Karpas-422 (cell line): ENCODE data around the gene NRIP3. TPM values are rescaled to one million over a fixed set of nuclear protein-coding genes. Genes with fewer than 3 reads are reported as not detected.
"Not testable (repeated sequence)": the region's sequence is repeated elsewhere in the genome, so short reads cannot be mapped to it uniquely, and the experiment has no call there.

ENCODE experiments used
- DNase-seq: peaks from one replicate; pipeline ENCODE4 v3.0.0-alpha.2; 2015
- H2AFZ ChIP-seq: fragments of 200-600 bp; sonication (generic); 2 replicates; pipeline ENCODE4 v1.6.1; 2014; ENCODE audit warnings: antibody characterized with exemption, low read length, mixed read lengths
- H3K27ac ChIP-seq: fragments of 200-600 bp; sonication (generic); 2 replicates; pipeline ENCODE4 v1.5.1; 2014; ENCODE audit warnings: mild to moderate bottlenecking, low read length, moderate library complexity
- H3K27me3 ChIP-seq: fragments of 200-600 bp; sonication (generic); 2 replicates; pipeline ENCODE4 v1.6.1; 2014; ENCODE audit warnings: low read length, mixed read lengths
- H3K36me3 ChIP-seq: fragments of 200-600 bp; sonication (generic); 2 replicates; pipeline ENCODE4 v1.6.1; 2014; ENCODE audit warnings: low read length, mixed read lengths; ENCODE audit not compliant: insufficient read depth
- H3K4me1 ChIP-seq: fragments of 200-600 bp; sonication (generic); 2 replicates; pipeline ENCODE4 v1.6.1; 2014; ENCODE audit warnings: mild to moderate bottlenecking, low read length, mixed read lengths
- H3K4me2 ChIP-seq: fragments of 200-600 bp; sonication (generic); 2 replicates; pipeline ENCODE4 v1.6.1; 2014; ENCODE audit warnings: low read length, low read depth, mild to moderate bottlenecking; ENCODE audit not compliant: poor library complexity, severe bottlenecking
- H3K4me3 ChIP-seq: fragments of 200-600 bp; sonication (generic); 2 replicates; pipeline ENCODE4 v1.5.1; 2014; ENCODE audit warnings: mild to moderate bottlenecking, antibody characterized with exemption, low read length, mixed read lengths
- H3K79me2 ChIP-seq: fragments of 200-600 bp; sonication (generic); 2 replicates; pipeline ENCODE4 v1.6.1; 2014; ENCODE audit warnings: mild to moderate bottlenecking, low read length, mixed read lengths
- H3K9ac ChIP-seq: fragments of 200-600 bp; sonication (generic); 2 replicates; pipeline ENCODE4 v1.6.0; 2014; ENCODE audit warnings: low read length
- H3K9me2 ChIP-seq: fragments of 200-600 bp; sonication (generic), shearing (Covaris generic); replicated peaks from 2 replicates; pipeline ENCODE4 v1.6.0; 2014; ENCODE audit warnings: mild to moderate bottlenecking, low read length, moderate library complexity; ENCODE audit not compliant: insufficient read depth
- H3K9me3 ChIP-seq: fragments of 300-700, 200-600 bp; sonication (generic); 2 replicates; pipeline ENCODE4 v1.6.1; 2014; ENCODE audit warnings: low read length, mixed read lengths
- H4K20me1 ChIP-seq: fragments of 200-600 bp; sonication (generic); 2 replicates; pipeline ENCODE4 v1.6.1; 2014; ENCODE audit warnings: mild to moderate bottlenecking, antibody characterized with exemption, low read length, low read depth; ENCODE audit not compliant: insufficient read depth
- total RNA-seq: library from RNA; depleted of rRNA; stranded (reverse); fragments of >200 nt; shearing (Covaris generic); gene quantifications from 2 replicates; pipeline ENCODE4 v1.2.3, GENCODE V29; 2014; ENCODE audit warnings: low replicate concordance

The NRIP3 gene
- total RNA-seq, 1 experiment from 2014 or later: not detected

DNA sequence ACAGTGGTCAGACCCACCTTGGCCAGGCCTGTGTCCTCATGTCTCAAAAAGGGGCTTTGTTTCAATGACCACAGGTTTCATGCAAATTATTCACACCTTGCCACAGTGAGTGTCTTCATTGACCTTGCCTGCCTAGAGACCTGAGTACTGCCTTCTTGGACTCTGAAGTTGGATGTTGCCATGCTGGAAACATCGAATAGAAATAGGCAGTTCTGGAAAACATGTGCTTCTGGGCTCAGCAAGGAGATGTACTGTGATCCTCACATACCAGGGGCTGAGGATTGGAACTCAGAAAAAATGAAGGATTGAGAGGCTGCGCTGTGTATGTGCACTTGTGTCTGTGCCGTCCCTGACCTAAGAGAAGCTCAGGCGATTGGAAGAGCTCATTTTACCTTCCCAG is 9.6 kb upstream of the NRIP3 start:
- Histone ChIP-seq H3K9me2 (no peaks in the 10 kb centered on the region), H3K4me1 (no peaks in the 10 kb centered on the region), H4K20me1 (no peaks in the 10 kb centered on the region), H3K27me3 (no peaks in the 10 kb centered on the region), H3K36me3 (no peaks in the 10 kb centered on the region), H3K4me2 (no peak overlapping the region), H3K79me2 (no peaks in the 10 kb centered on the region), H2AFZ (no peak overlapping the region), H3K27ac (no peak overlapping the region), H3K9ac (no peak overlapping the region), H3K9me3 (no peaks in the 10 kb centered on the region), H3K4me3 (no peak overlapping the region)
- no peak for DNase-seq

DNA sequence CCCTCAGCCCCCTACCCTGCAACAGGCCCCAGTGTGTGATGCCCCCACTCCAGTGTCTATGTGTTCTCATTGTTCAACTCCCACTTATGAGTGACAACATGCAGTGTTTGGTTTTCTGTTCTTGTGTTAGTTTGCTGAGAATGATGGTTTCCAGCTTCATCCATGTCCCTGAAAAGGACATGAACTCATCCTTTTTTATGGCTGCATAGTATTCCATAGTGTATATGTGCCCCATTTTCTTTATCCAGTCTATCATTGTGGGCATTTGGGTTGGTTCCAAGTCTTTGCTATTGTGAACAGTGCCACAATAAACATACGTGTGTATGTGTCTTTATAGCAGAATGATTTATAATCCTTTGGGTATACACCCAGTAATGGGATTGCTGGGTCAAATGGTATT is 5.7 kb upstream of the NRIP3 start:
- H4K20me1 ChIP-seq, H3K4me3 ChIP-seq, H3K36me3 ChIP-seq, DNase-seq, H3K9me2 ChIP-seq, H3K9ac ChIP-seq, H3K4me2 ChIP-seq, H3K9me3 ChIP-seq, H3K79me2 ChIP-seq, H3K4me1 ChIP-seq, H3K27me3 ChIP-seq, H3K27ac ChIP-seq, H2AFZ ChIP-seq: not testable (repeated sequence)

DNA sequence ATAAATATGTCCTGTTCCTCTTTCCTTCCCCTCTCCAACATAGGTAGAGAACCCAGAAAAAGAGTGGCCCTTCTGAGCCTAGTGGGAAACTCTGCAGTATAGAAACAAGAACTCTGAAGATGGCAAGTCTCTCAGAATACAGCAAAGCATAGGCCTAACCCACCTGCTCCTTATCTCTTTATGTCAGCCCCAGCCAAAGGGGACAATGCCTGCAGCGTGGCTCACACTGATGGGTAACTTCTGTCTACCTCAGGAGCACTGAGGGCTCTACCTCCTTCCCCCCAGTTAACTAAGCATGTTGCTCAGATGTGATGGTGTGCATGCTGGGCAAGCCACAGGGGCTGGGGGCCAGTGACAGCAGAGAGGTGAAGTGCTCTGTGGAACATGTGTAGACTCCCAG is 4.9 kb upstream of the NRIP3 start:
- no peak overlapping the region for H3K4me3 ChIP-seq
- no peaks in the 10 kb centered on the region for H3K79me2 ChIP-seq
- H3K4me2 ChIP-seq: no peak overlapping the region
- H3K4me1 ChIP-seq: no peaks in the 10 kb centered on the region; the same call in 1 of the 2 replicates
- no peaks in the 10 kb centered on the region for H3K9me2 ChIP-seq
- H3K27ac ChIP-seq: no peak overlapping the region
- H3K27me3 ChIP-seq: no peaks in the 10 kb centered on the region
- no peak overlapping the region for H3K9ac ChIP-seq
- no peaks in the 10 kb centered on the region for H3K36me3 ChIP-seq
- no peak overlapping the region for H2AFZ ChIP-seq
- H4K20me1 ChIP-seq: no peaks in the 10 kb centered on the region
- no peaks in the 10 kb centered on the region for H3K9me3 ChIP-seq
- no peak for DNase-seq

DNA sequence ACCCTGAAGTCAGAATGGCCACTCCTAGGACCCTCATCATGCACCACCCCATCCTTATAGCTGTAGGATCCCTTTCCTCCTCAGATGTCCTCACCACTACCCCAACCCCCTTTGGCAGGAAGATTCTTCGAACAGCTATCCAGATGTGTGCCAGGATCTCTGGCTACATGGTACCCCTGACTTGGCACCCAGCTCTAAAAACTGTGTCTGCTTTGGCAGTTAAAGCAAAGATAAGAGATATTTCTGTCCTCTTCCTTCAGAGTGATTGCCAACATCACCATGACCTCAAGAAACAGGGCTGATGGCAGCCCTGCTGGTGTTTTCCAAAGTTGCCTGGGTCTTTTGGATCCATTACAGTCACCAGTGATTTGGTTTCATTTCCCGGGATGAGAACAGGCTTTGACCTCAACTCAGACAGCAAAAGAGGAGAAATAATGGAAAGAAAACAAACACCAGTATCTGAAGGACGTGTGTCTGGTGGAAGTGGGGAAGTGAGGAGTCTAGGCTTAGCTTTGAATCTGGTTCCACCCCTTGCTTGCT is 4.3 kb upstream of the NRIP3 start:
- H3K9me2 ChIP-seq: no peaks in the 10 kb centered on the region
- H4K20me1 ChIP-seq: no peaks in the 10 kb centered on the region
- no peaks in the 10 kb centered on the region for H3K79me2 ChIP-seq
- H3K27ac ChIP-seq: no peak overlapping the region
- no peaks in the 10 kb centered on the region for H3K36me3 ChIP-seq
- H3K9me3 ChIP-seq: no peaks in the 10 kb centered on the region
- no peaks in the 10 kb centered on the region; the same call in 1 of the 2 replicates for H3K4me1 ChIP-seq
- DNase-seq: no peak
- no peak overlapping the region for H2AFZ ChIP-seq
- no peak overlapping the region for H3K4me3 ChIP-seq
- no peak overlapping the region for H3K9ac ChIP-seq
- no peaks in the 10 kb centered on the region for H3K27me3 ChIP-seq
- H3K4me2 ChIP-seq: no peak overlapping the region

DNA sequence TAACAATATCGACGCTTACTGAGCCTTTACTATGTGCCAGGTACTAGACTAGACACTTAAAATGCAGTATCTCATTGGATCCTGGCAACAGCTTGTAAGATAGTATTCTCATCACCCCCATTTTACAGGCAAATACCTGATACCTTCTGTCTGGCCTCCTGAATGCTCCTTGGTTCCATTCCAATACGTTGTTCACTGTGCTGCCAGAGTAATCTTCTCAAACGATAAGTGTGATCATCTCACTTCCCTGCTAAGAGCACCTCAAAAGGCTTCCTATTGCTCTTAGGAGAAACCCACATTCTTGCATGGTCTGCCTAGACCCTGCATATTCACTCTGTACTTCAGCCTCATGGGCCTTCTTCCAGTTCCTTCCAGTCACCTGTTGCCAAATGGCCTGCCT is 1.3 kb upstream of the NRIP3 start:
- no peak overlapping the region for H3K9ac ChIP-seq
- no peaks in the 10 kb centered on the region for H4K20me1 ChIP-seq
- H3K4me1 ChIP-seq: no peaks in the 10 kb centered on the region; the same call in 1 of the 2 replicates
- no peaks in the 10 kb centered on the region for H3K9me3 ChIP-seq
- no peak overlapping the region for H3K4me3 ChIP-seq
- H3K27ac ChIP-seq: no peak overlapping the region
- no peaks in the 10 kb centered on the region for H3K79me2 ChIP-seq
- no peak overlapping the region for H3K4me2 ChIP-seq
- no peaks in the 10 kb centered on the region for H3K9me2 ChIP-seq
- no peaks in the 10 kb centered on the region for H3K27me3 ChIP-seq
- no peak overlapping the region for H2AFZ ChIP-seq
- no peaks in the 10 kb centered on the region for H3K36me3 ChIP-seq
- DNase-seq: no peak

DNA sequence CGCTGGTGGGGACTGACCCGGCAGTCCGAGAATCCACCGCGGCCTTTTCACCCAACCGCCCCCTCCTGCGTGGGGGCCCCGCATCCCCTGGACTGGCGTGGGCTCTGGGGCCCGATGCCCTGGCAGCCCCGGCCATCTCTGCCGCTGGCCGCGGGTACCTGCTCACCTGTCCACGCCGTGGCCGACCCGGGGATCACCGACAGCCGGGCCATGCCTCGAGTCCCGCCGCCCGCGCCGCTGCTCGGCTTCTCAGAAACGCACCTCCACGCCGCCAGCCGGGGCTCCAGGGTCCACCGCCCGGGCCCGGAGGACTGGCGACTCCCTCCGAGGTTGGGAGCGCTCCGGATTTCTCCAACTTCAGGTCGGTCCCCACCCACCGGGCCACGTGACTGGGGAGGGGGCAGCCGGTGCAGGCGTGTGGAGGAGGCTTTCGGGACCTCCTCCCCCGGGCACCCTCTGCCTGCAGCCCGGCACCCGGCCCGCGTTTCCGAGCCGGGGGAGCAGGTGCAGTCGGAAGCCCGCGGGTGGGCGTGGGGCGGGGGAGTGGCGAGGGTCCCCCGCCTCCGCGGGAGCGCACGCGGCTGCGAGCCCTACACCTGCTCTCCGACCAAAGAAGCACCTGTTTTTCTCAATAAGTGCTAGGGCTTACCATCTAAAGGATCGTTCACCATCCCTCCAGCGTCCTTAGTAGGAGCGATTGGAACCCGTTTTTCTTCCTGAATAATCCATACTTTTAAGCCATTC is 554 bp upstream of the NRIP3 start:
- Histone ChIP-seq H3K79me2 (no peaks in the 10 kb centered on the region), H3K4me2 (no peak overlapping the region), H2AFZ (no peak overlapping the region)

DNA sequence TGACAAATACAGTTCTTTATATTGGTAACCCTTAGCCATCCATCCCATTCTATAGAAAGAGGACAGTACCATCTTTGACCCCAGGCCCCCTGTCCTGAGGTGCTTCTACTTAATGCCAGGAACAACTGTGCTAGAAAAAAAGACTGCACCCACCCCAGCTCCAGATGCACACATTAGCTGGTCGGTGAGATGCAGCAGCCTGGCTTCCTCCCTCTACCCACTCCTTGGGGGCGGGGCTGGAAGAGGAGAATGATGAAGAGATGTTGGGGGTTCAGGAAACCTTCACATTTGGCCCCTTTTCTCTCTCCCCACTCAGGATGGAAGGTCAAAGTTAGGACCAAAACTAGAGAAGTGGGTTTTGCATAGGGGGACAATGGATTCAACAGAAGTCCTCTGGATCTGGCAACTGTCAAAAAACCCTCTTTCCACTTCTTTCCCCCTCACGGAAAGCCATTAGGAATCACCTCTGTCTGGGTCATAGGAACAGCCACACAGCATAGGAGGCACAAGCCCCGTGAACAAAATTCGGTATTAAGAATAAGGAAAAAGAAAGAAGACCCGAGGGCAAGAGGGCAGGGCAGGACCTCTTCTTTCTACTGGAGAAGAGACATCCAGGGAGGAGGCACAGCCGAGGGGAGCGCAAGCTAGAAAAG is 755 bp downstream of the NRIP3 start:
- H3K9ac ChIP-seq: no peak overlapping the region

More for the DNA sequence above, 554 bp upstream of the NRIP3 start:
- H4K20me1 ChIP-seq: no peaks in the 10 kb centered on the region
- H3K9me2 ChIP-seq: no peaks in the 10 kb centered on the region
- H3K36me3 ChIP-seq: no peaks in the 10 kb centered on the region
- no peak overlapping the region for H3K4me3 ChIP-seq
- DNase-seq: no peak
- H3K4me1 ChIP-seq: no peaks in the 10 kb centered on the region; the same call in 1 of the 2 replicates
- H3K27ac ChIP-seq: no peak overlapping the region
- no peaks in the 10 kb centered on the region for H3K27me3 ChIP-seq
- H3K9me3 ChIP-seq: no peaks in the 10 kb centered on the region
- no peak overlapping the region for H3K9ac ChIP-seq

DNA sequence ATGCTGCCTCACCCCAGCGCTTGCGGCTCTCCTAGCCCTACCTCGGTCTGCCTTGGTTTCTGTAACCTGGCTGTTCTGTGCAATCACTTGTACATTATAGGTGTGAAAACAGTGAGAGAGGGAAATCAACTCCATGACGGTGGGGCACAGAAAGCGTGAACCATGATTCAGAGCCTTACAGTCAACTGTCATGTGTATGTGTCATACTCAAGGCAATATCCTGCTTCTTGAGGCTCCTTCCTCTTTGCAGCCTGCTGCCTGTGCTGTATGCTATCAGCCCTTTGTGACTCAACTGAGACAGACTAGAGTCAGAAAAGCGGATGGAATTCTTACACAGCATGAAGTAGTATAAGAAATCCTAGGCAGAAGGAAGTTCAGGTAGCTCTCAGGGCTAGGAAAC is 2.1 kb downstream of the NRIP3 start:
- Histone ChIP-seq H4K20me1 (no peaks in the 10 kb centered on the region), H3K9ac (no peak overlapping the region), H2AFZ (no peak overlapping the region), H3K27ac (no peak overlapping the region), H3K27me3 (no peaks in the 10 kb centered on the region), H3K4me2 (no peak overlapping the region), H3K79me2 (no peaks in the 10 kb centered on the region), H3K36me3 (no peaks in the 10 kb centered on the region), H3K9me2 (no peaks in the 10 kb centered on the region), H3K9me3 (no peaks in the 10 kb centered on the region), H3K4me3 (no peak overlapping the region), H3K4me1 (no peaks in the 10 kb centered on the region)
- DNase-seq: no peak

More for the DNA sequence above, 755 bp downstream of the NRIP3 start:
- H3K9me3 ChIP-seq: no peaks in the 10 kb centered on the region
- no peaks in the 10 kb centered on the region for H3K36me3 ChIP-seq
- H3K9me2 ChIP-seq: no peaks in the 10 kb centered on the region
- no peaks in the 10 kb centered on the region for H4K20me1 ChIP-seq
- no peak for DNase-seq
- no peak overlapping the region for H3K4me3 ChIP-seq
- H3K27me3 ChIP-seq: no peaks in the 10 kb centered on the region
- H2AFZ ChIP-seq: no peak overlapping the region
- H3K79me2 ChIP-seq: no peaks in the 10 kb centered on the region
- no peak overlapping the region for H3K27ac ChIP-seq
- H3K4me1 ChIP-seq: no peaks in the 10 kb centered on the region; the same call in 1 of the 2 replicates
- H3K4me2 ChIP-seq: no peak overlapping the region
